KMS-11 (cell line): Measurements from ENCODE around the gene PDE12.

Experiments
- H2AFZ ChIP-seq: fragments of 200-600 bp; sonication (generic); 2 replicates; pipeline ENCODE4 v1.6.1; 2016; ENCODE audit warnings: antibody characterized with exemption, mixed run types, low read depth
- H3K27ac ChIP-seq: fragments of 200-600 bp; sonication (generic); 2 replicates; pipeline ENCODE4 v1.6.1; 2016; ENCODE audit warnings: mild to moderate bottlenecking, mixed run types
- H3K27me3 ChIP-seq: fragments of 200-600 bp; sonication (generic); 2 replicates; pipeline ENCODE4 v1.6.1; 2017; ENCODE audit warnings: mild to moderate bottlenecking, low read depth, mixed run types, moderate library complexity; ENCODE audit not compliant: insufficient read depth
- H3K36me3 ChIP-seq: fragments of 200-600 bp; sonication (generic); 2 replicates; pipeline ENCODE4 v1.6.1; 2017; ENCODE audit warnings: mild to moderate bottlenecking, mixed run types; ENCODE audit not compliant: insufficient read depth
- H3K4me1 ChIP-seq: fragments of 200-600 bp; sonication (generic); 2 replicates; pipeline ENCODE4 v1.6.1; 2016; ENCODE audit warnings: mild to moderate bottlenecking, low read depth, mixed run types; ENCODE audit not compliant: poor library complexity, severe bottlenecking
- H3K4me2 ChIP-seq: fragments of 200-600 bp; sonication (generic); 2 replicates; pipeline ENCODE4 v1.7.0; 2016; ENCODE audit warnings: mild to moderate bottlenecking, mixed run types
- H3K4me3 ChIP-seq: fragments of 200-600 bp; sonication (generic); IDR thresholded peaks from 2 replicates; pipeline ENCODE4 v1.6.1; 2017; ENCODE audit warnings: low read depth, low read length, mixed read lengths; ENCODE audit not compliant: insufficient read depth
- H3K79me2 ChIP-seq: fragments of 200-600 bp; sonication (generic); 2 replicates; pipeline ENCODE4 v1.6.1; 2016; ENCODE audit warnings: low read depth, mixed run types; ENCODE audit not compliant: insufficient read depth
- H3K9ac ChIP-seq: fragments of 200-600 bp; sonication (generic); 2 replicates; pipeline ENCODE4 v1.6.1; 2016; ENCODE audit warnings: mild to moderate bottlenecking, mixed run types
- H4K20me1 ChIP-seq: fragments of 200-600 bp; sonication (generic); 2 replicates; pipeline ENCODE4 v1.6.1; 2016; ENCODE audit warnings: mild to moderate bottlenecking, mixed run types; ENCODE audit not compliant: insufficient read depth
- CTCF ChIP-seq: fragments of 200-600 bp; sonication (generic); conservative IDR thresholded peaks from 2 replicates; pipeline ENCODE4 v1.6.1; 2017; ENCODE audit warnings: low read depth, mild to moderate bottlenecking, antibody characterized with exemption, low read length, moderate library complexity, mixed read lengths

PDE12 gene

GRCh38 chr3:57538465-57538864 lies 17.6 kb upstream of the PDE12 start:
- H3K27ac ChIP-seq = no peak overlapping the region

GRCh38 chr3:57544181-57545125 lies 11.6 kb upstream of the PDE12 start, which contains the start of gene DNAH12:
TSS of gene DNAH12 (minus strand) at chr3:57544344. CDS start at chr3:57542870, 1,474 bp downstream.
- no peaks in the 10 kb centered on the region for H3K36me3 ChIP-seq
- no peaks in the 10 kb centered on the region for H3K4me1 ChIP-seq
- no peaks in the 10 kb centered on the region for H3K79me2 ChIP-seq
- no peak within 1 kb of the TSS for H3K4me3 ChIP-seq
- no peaks in the 10 kb centered on the region for H3K27me3 ChIP-seq
- H3K27ac ChIP-seq = no peak within 1 kb of the TSS
- TF ChIP-seq CTCF = no peak
- H3K9ac ChIP-seq = no peak within 1 kb of the TSS
- no peak within 1 kb of the TSS for H3K4me2 ChIP-seq
- H4K20me1 ChIP-seq = no peaks in the 10 kb centered on the region
- H2AFZ ChIP-seq = no peak within 1 kb of the TSS

More at GRCh38 chr3:57538465-57538864, 17.6 kb upstream of the PDE12 start:
- no peak for TF ChIP-seq CTCF
- Histone ChIP-seq H3K4me2 (no peak overlapping the region), H3K27me3 (no peaks in the 10 kb centered on the region), H3K36me3 (no peaks in the 10 kb centered on the region), H3K4me1 (no peaks in the 10 kb centered on the region), H3K79me2 (no peaks in the 10 kb centered on the region), H4K20me1 (no peaks in the 10 kb centered on the region), H2AFZ (no peak overlapping the region), H3K4me3 (no peak overlapping the region), H3K9ac (no peak overlapping the region)

GRCh38 chr3:57545636-57546268 lies 10.3 kb upstream of the PDE12 start:
- Histone ChIP-seq H2AFZ (no peak overlapping the region), H3K27me3 (no peaks in the 10 kb centered on the region), H3K4me2 (no peak overlapping the region), H3K4me1 (no peaks in the 10 kb centered on the region), H3K9ac (no peak overlapping the region), H3K4me3 (no peak overlapping the region), H4K20me1 (no peaks in the 10 kb centered on the region), H3K36me3 (no peaks in the 10 kb centered on the region), H3K27ac (no peak overlapping the region), H3K79me2 (no peaks in the 10 kb centered on the region)
- no peak for TF ChIP-seq CTCF

GRCh38 chr3:57546616-57547015 lies 9.5 kb upstream of the PDE12 start:
- no peak overlapping the region for H2AFZ ChIP-seq
- no peaks in the 10 kb centered on the region for H3K79me2 ChIP-seq
- H3K9ac ChIP-seq = no peak overlapping the region
- H3K4me2 ChIP-seq = no peak overlapping the region
- no peaks in the 10 kb centered on the region for H4K20me1 ChIP-seq
- no peaks in the 10 kb centered on the region for H3K27me3 ChIP-seq
- no peak overlapping the region for H3K4me3 ChIP-seq
- no peak for TF ChIP-seq CTCF
- H3K36me3 ChIP-seq = no peaks in the 10 kb centered on the region
- H3K27ac ChIP-seq = no peak overlapping the region
- H3K4me1 ChIP-seq = no peaks in the 10 kb centered on the region
